ENCODE measurements around the gene MRPS23. TPM values are rescaled to one million over a fixed set of nuclear protein-coding genes. Genes with fewer than 3 reads are reported as not detected.

Gene MRPS23
- total and polyA plus RNA-seq, 2 of the 13 experiments (the other 11 are each of a cell fraction or from before 2014, with no cell fraction given): 63.2 to 181 TPM

DNA sequence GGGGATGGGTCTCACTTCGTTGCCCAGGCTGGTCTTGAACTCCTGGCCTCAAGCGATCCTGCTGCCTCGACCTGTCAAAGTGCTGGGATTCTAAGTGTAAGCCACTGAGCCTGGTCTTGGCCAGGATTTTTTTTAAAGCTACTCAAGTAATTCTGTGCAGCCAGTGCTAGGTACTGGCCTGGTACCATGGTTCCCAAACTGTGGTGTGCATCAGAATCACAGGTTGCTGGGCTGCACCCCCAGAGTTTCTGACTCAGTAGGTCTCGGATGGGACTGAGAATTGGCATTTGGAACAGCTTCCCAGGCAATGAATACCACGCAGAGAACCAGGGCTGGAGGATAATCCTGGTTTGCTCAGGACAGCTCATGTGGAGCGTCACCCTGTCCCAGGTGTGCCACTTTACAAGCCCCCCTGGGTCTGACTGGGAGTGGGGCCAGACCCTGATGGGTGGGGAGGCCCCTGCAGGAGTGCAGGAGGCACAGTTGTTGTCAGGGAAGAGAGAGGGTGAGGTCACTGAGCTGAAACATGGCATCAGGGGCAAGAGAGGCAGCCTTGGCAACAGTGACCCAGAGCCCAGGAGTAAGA is 10.7 kb upstream of the MRPS23 start (continued):
- TF ChIP-seq ZNF280D (CRISPR knock-in tag; IDR thresholded peaks at IDR 0.05) (no peak; the same call in 1 of the 2 replicates), ZNF552 (CRISPR knock-in tag; IDR thresholded peaks at IDR 0.05; ENCODE audit: borderline replicate concordance) (0 out of 2 replicates have a peak, but pooled peaks have one; percentile 16), TSC22D2 (CRISPR knock-in tag; IDR thresholded peaks at IDR 0.05; ENCODE audit: borderline replicate concordance) (no peak), HOXA3 (CRISPR knock-in tag; IDR thresholded peaks at IDR 0.05) (peak; percentile 9; the same call in 1 of the 2 replicates), STAT5B (CRISPR knock-in tag; IDR thresholded peaks at IDR 0.05) (no peak), ZFY (CRISPR knock-in tag; IDR thresholded peaks at IDR 0.05) (no peak), ZFAT (CRISPR knock-in tag; conservative IDR thresholded peaks at IDR 0.05) (no peak), ZNF841 (CRISPR knock-in tag; IDR thresholded peaks at IDR 0.05; ENCODE audit: borderline replicate concordance) (no peak), ZNF275 (CRISPR knock-in tag; IDR thresholded peaks at IDR 0.05; ENCODE audit: borderline replicate concordance) (0 out of 2 replicates have a peak, but pooled peaks have one; percentile 18), KLF12 (CRISPR knock-in tag; IDR thresholded peaks at IDR 0.05; ENCODE audit: borderline replicate concordance) (no peak), KDM3A (CRISPR knock-in tag; IDR thresholded peaks at IDR 0.05; ENCODE audit: low read depth) (no peak), ZNF7 (CRISPR knock-in tag; IDR thresholded peaks at IDR 0.05) (no peak), ZNF709 (CRISPR knock-in tag; IDR thresholded peaks at IDR 0.05) (no peak), ZNF629 (CRISPR knock-in tag; conservative IDR thresholded peaks at IDR 0.05) (no peak), ZNF549 (CRISPR knock-in tag; IDR thresholded peaks at IDR 0.05) (no peak), U2AF2 (IDR thresholded peaks at IDR 0.05; ENCODE audit: low read depth, low read length) (no peak), FOXA1 (IDR thresholded peaks at IDR 0.05) (no peak), FOXA1 (CRISPR knock-in tag; IDR thresholded peaks at IDR 0.05) (no peak), NR3C1 (CRISPR knock-in tag; IDR thresholded peaks at IDR 0.05) (no peak), SIX1 (CRISPR knock-in tag; IDR thresholded peaks at IDR 0.05; ENCODE audit: borderline replicate concordance) (no peak), HNRNPL (IDR thresholded peaks at IDR 0.05; ENCODE audit: low read depth, low read length) (0 out of 2 replicates have a peak, but pooled peaks have one; percentile 27), ZNF670 (CRISPR knock-in tag; IDR thresholded peaks at IDR 0.05; ENCODE audit: borderline replicate concordance) (no peak), RELA (CRISPR knock-in tag; IDR thresholded peaks at IDR 0.05) (no peak)
- TF ChIP-seq, protein P1, sequence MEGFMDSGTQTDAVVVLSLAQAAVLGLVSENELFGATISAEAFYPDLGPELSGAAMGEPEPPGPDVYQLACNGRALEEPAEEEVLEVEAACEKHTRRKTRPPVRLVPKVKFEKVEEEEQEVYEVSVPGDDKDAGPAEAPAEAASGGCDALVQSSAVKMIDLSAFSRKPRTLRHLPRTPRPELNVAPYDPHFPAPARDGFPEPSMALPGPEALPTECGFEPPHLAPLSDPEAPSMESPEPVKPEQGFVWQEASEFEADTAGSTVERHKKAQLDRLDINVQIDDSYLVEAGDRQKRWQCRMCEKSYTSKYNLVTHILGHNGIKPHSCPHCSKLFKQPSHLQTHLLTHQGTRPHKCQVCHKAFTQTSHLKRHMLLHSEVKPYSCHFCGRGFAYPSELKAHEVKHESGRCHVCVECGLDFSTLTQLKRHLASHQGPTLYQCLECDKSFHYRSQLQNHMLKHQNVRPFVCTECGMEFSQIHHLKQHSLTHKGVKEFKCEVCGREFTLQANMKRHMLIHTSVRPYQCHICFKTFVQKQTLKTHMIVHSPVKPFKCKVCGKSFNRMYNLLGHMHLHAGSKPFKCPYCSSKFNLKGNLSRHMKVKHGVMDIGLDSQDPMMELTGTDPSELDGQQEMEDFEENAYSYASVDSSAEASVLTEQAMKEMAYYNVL (CRISPR knock-in tag; IDR thresholded peaks at IDR 0.05; ENCODE audit: borderline replicate concordance): no peak

Data from HepG2 (cell line).